Suprapubic skin (tissue), 4 donors: ENCODE data around the gene SRGAP2B. TPM values are rescaled to one million over a fixed set of nuclear protein-coding genes. Genes with fewer than 3 reads are reported as not detected.
"Not testable (repeated sequence)": the region's sequence is repeated elsewhere in the genome, so short reads cannot be mapped to it uniquely, and the experiment has no call there.

Experiments
- DNase-seq, 2 donors: peaks; one replicate each; pipeline ENCODE4 v3.0.0-alpha.2; 2019; ENCODE audit warnings: low spot score in 2 of 2
- H3K27ac ChIP-seq: fragments of 200-600 bp; sonication (generic); one replicate; pipeline ENCODE4 v1.5.1; 2019
- H3K27me3 ChIP-seq: fragments of 200-600 bp; sonication (generic); one replicate; pipeline ENCODE4 v1.5.1; 2019
- H3K36me3 ChIP-seq: fragments of 200-600 bp; sonication (generic); one replicate; pipeline ENCODE4 v1.5.1; 2019
- H3K4me1 ChIP-seq: fragments of 200-600 bp; sonication (generic); one replicate; pipeline ENCODE4 v1.5.1; 2019
- H3K4me3 ChIP-seq: fragments of 200-600 bp; sonication (generic); one replicate; pipeline ENCODE4 v1.5.1; 2019; ENCODE audit warnings: mild to moderate bottlenecking
- H3K9me3 ChIP-seq: fragments of 200-600 bp; sonication (generic); one replicate; pipeline ENCODE4 v1.5.1; 2019
- whole genome bisulfite sequencing: methylation state at CpG from one replicate; pipeline ENCODE4 v1.1.5; 2018; 5-methylcytosine and 5-hydroxymethylcytosine counted together
- total RNA-seq, 4 donors: library from RNA; depleted of rRNA; stranded (reverse); fragments of >200 nt; gene quantifications; one replicate each; pipeline ENCODE4 v1.1.0, GENCODE V29; 2016

Gene SRGAP2B
- total RNA-seq, 4 donors from 2014 or later, result 21.7 to 42.6 (median 33.2) TPM

DNA sequence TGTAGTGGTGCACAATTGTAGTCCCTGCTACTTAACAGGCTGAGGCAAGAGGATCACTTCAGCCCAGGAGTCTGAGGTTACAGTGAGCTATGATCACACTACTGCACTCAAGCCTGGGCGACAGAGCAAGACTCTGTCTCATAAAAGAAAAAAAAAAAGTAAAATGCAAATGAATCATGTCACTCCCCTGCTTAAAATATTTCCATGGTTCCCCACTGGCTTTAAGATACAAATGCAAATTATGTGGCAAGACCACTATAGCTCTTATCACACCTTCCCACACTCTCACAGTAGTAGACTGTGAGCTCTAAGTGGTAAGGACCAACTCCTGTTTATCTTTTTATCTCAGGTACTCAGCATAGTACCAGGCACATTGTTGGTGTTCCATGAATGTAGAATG lies 53.6 kb downstream of the SRGAP2B start:
- H3K36me3 ChIP-seq, H3K4me3 ChIP-seq, H3K9me3 ChIP-seq, H3K27me3 ChIP-seq, DNase-seq, H3K4me1 ChIP-seq, H3K27ac ChIP-seq: not testable (repeated sequence)
- no CpG with 5 or more reads among the region's 1 CpG for WGBS

GRCh38 chr1:145036019-145036418 lies 59.1 kb downstream of the SRGAP2B start:
- DNase-seq, H3K27ac ChIP-seq, H3K4me3 ChIP-seq, H3K36me3 ChIP-seq, H3K4me1 ChIP-seq, H3K27me3 ChIP-seq, H3K9me3 ChIP-seq: not testable (repeated sequence)
- 88% methylated on average over 2 of the region's 2 CpGs for WGBS

GRCh38 chr1:145033523-145033922 lies 61.6 kb downstream of the SRGAP2B start:
- H3K4me3 ChIP-seq, DNase-seq: not testable (repeated sequence)

GRCh38 chr1:145027251-145027650 lies 67.9 kb downstream of the SRGAP2B start:
- not testable (repeated sequence) for H3K4me1 ChIP-seq, H3K27ac ChIP-seq, H3K9me3 ChIP-seq, H3K36me3 ChIP-seq, H3K27me3 ChIP-seq, H3K4me3 ChIP-seq, DNase-seq
- no CpG with 5 or more reads among the region's 4 CpGs for WGBS

More at GRCh38 chr1:145033523-145033922, 61.6 kb downstream of the SRGAP2B start:
- H3K9me3 ChIP-seq, H3K27ac ChIP-seq, H3K36me3 ChIP-seq, H3K27me3 ChIP-seq, H3K4me1 ChIP-seq: not testable (repeated sequence)
- WGBS, result no CpG with 5 or more reads among the region's 2 CpGs

DNA sequence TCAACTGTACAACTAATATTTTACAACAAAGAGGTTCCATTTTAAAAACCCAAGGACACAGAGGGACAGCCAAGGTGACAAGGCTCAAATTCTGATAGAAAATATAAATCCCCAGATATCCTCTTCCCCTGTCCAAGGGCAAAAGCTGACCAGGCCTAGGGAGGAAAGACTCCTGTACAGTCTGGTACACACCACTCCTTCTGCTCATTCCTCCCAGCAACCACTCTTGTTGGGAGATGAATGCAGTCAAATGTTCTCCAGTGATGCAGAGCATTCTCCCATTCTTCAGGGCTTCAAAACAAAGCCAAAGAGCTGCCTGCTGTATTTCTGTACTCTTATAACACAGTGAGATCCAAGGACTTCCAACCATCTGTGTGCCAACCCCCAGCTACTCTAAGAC lies 69.8 kb downstream of the SRGAP2B start:
- H3K4me3 ChIP-seq, H3K27me3 ChIP-seq, DNase-seq, H3K27ac ChIP-seq, H3K4me1 ChIP-seq, H3K9me3 ChIP-seq, H3K36me3 ChIP-seq: not testable (repeated sequence)

- H3K36me3 ChIP-seq, DNase-seq, H3K27ac ChIP-seq, H3K4me3 ChIP-seq, H3K9me3 ChIP-seq, H3K4me1 ChIP-seq, H3K27me3 ChIP-seq: not testable (repeated sequence)
- 88% methylated on average over 1 of the region's 2 CpGs for WGBS
Observed at GRCh38 chr1:145022259-145022658, 72.9 kb downstream of the SRGAP2B start.

DNA sequence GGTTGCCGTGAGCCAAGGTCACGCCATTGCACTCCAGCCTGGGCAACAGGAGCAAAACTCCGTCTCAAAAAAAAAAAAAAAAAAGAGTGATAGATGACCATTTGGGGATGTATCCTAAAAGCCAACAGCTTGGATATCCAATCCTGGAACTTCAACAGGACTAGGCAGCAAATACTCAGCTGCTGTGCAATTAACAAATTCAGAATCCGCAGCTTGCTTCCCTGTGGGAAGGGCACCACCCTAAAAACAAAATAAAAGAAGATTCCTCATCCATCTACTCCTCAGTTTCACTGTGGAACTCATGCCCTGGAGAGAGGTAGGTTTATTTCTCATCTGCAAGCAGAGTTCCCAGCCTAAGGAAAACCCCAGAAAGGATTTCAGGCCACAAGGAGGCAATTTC lies 73.4 kb downstream of the SRGAP2B start:
- 72% methylated on average over 3 of the region's 4 CpGs for WGBS
- not testable (repeated sequence) for H3K27me3 ChIP-seq, DNase-seq, H3K36me3 ChIP-seq, H3K4me3 ChIP-seq, H3K27ac ChIP-seq, H3K9me3 ChIP-seq, H3K4me1 ChIP-seq

DNA sequence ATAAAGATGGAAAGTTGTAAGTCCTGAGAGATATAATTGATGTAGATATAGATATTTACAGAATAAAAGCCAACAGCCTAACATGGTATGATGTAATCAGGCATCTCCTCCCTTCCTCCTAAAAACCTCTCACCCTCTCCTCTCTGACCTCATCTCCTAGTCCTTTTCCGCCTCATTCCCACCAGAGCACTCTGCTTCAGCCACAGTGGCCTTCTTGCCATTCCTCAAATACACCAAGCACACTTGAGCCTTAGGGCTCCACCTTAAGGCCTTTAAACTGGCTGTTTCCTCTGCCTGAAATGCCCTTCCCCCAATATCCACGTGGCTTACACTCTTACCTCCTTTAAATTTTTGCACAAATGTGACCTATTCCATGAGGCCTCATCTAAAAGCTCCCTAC lies 75.4 kb downstream of the SRGAP2B start:
- H3K27me3 ChIP-seq, H3K4me1 ChIP-seq, H3K9me3 ChIP-seq, DNase-seq, H3K36me3 ChIP-seq, H3K4me3 ChIP-seq, H3K27ac ChIP-seq: not testable (repeated sequence)
- WGBS, result 77% methylated on average over 2 of the region's 2 CpGs

GRCh38 chr1:145017725-145018124 lies 77.4 kb downstream of the SRGAP2B start:
- H3K4me1 ChIP-seq, H3K27me3 ChIP-seq, H3K9me3 ChIP-seq, H3K4me3 ChIP-seq, H3K36me3 ChIP-seq, H3K27ac ChIP-seq, DNase-seq: not testable (repeated sequence)
- WGBS, result 16% methylated on average over 2 of the region's 2 CpGs

GRCh38 chr1:145016492-145016862 lies 78.7 kb downstream of the SRGAP2B start:
- H3K4me3 ChIP-seq, H3K27ac ChIP-seq, H3K4me1 ChIP-seq, H3K9me3 ChIP-seq, H3K27me3 ChIP-seq, DNase-seq, H3K36me3 ChIP-seq: not testable (repeated sequence)

DNA sequence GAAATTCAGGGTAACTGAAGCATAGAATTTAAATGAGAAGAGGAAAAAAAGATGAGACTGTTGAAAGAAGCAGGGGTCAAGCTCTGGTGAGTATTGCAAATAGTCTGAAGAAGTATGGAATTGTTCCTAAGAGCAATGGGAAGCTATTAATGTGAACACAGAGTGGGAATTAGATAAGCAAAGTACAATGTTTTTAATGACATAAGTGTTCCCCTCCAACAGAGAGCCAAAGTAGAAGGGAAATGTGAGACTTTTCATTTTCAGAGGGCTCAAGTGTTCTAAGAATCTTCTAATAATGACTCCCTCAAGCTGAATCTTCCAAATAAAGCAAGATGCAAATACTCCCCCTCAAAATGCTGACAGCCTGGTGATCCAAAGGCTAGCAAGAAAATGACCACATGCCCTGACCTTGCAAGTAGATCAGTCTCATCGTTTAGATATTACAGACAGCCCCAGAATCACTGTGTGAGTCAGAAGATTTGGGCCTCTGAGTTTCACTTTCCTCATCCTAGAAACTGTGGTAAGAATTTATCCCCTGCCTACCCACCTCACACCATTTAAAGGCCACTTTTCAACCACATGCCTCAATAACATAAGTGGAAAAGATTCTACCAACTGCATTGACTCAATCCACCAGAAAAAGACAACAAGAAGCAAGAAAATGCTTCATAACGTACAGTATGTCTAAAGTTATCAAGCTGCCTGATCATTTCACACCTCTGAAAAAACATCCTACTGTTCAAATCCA lies 79.2 kb downstream of the SRGAP2B start:
- WGBS, result no CpG with 5 or more reads among the region's 2 CpGs

DNA sequence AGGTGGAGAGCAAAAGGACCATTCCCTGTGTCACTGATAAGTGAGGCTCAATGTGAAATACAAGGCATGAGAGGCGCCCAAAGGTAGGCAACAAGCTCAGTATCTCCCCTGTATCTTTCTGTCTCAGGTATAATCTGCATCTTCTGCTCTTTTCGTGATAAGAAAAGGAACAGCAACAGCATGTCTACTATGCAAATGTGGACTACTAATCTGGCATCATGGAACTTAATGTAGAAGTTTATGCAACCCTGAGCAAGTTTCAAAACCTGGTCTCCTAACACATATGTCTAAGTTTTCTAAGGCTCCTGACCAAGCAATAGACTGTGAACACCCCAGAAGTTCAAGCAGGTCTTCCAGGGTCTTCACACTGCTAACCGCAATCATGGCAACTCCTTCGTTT lies 81.8 kb downstream of the SRGAP2B start:
- H3K36me3 ChIP-seq, H3K4me3 ChIP-seq, DNase-seq, H3K27ac ChIP-seq, H3K9me3 ChIP-seq, H3K27me3 ChIP-seq, H3K4me1 ChIP-seq: not testable (repeated sequence)
- 100% methylated on average over 2 of the region's 4 CpGs for WGBS

More for the DNA sequence above, 79.2 kb downstream of the SRGAP2B start:
- not testable (repeated sequence) for H3K4me1 ChIP-seq, H3K27ac ChIP-seq, H3K9me3 ChIP-seq, H3K4me3 ChIP-seq, DNase-seq, H3K27me3 ChIP-seq, H3K36me3 ChIP-seq

- not testable (repeated sequence) for H3K27ac ChIP-seq, H3K9me3 ChIP-seq, DNase-seq, H3K36me3 ChIP-seq, H3K4me3 ChIP-seq, H3K4me1 ChIP-seq, H3K27me3 ChIP-seq
- WGBS, result 100% methylated on average over 4 of the region's 4 CpGs
Observed at GRCh38 chr1:145011811-145012210, 83.3 kb downstream of the SRGAP2B start.

DNA sequence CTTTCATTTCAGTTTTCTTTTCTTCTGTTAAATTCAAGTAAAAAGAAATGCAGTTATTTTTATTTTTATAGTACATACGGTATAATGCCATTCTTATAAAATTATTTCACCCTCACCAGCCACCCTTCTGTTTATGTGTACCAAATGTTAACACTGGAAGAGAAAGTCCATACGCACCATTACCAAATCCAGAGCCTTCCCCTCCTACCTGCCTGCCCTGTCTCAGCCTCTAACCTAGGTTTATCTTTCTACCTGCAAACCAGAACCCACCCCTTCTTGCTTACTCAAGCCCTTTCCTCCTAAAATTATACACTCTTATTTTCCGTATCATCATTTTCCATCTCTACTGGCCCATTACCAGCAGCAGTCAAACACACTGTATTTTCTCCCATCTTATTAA lies 84.5 kb downstream of the SRGAP2B start:
- H3K36me3 ChIP-seq, H3K4me1 ChIP-seq, H3K4me3 ChIP-seq, H3K27ac ChIP-seq, H3K9me3 ChIP-seq, DNase-seq, H3K27me3 ChIP-seq: not testable (repeated sequence)
- WGBS, result 39% methylated on average over 2 of the region's 3 CpGs

DNA sequence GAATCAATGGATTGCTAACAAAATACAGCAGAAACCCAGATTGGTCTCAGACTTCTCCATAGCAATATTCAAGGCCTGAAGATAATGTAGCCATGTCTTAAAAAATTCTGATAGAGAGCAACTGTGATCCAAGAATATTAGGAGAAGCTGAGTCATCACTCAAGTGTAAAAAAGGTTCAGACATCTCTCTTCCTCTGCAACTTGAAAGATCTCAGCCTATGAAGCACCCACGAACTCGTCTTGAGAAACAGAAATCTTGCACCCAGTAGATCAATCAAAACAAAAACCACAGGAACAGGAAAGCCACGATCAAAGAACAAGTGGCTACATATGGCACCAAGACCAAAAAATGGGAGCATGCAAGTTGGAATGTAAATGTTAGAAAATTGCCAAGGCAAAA lies 85.2 kb downstream of the SRGAP2B start:
- WGBS, result no CpG with 5 or more reads among the region's 3 CpGs
- not testable (repeated sequence) for H3K27me3 ChIP-seq, DNase-seq, H3K4me3 ChIP-seq, H3K4me1 ChIP-seq, H3K27ac ChIP-seq, H3K9me3 ChIP-seq, H3K36me3 ChIP-seq
